ENCODE measurements around the gene HERPUD1. TPM values are rescaled to one million over a fixed set of nuclear protein-coding genes. Genes with fewer than 3 reads are reported as not detected.

HERPUD1 gene
- total RNA-seq, 1 experiment from 2014 or later, result 28.9 TPM

- Histone ChIP-seq H3K9me3 (ENCODE audit: control insufficient read depth, low read depth, low read length) (no peaks in the 10 kb centered on the region), H3K18ac (ENCODE audit: insufficient read length, low read depth, low read length) (no peak overlapping the region), H2AFZ (ENCODE audit: low read length) (no peak overlapping the region), H3K4me2 (ENCODE audit: insufficient read depth, insufficient read length, low read length) (no peak overlapping the region), H3K56ac (ENCODE audit: insufficient read length, low read depth, low read length) (no peak overlapping the region), H4K8ac (replicated peaks; ENCODE audit: insufficient read length, low read depth, low read length) (no peak overlapping the region), H3K79me2 (ENCODE audit: insufficient read depth, low read length) (no peaks in the 10 kb centered on the region), H3K4me1 (ENCODE audit: insufficient read depth, low read length) (no peaks in the 10 kb centered on the region), H3K23ac (ENCODE audit: insufficient read length, low read depth, low read length) (no peak overlapping the region), H2BK20ac (ENCODE audit: low read depth, low read length, poor library complexity, severe bottlenecking) (no peak overlapping the region), H2AK5ac (ENCODE audit: insufficient read length, low read length) (no peak overlapping the region), H2BK5ac (ENCODE audit: insufficient read length, low read length) (no peak overlapping the region), H4K20me1 (ENCODE audit: control insufficient read depth, insufficient read depth, insufficient read length) (no peaks in the 10 kb centered on the region), H3K23me2 (ENCODE audit: insufficient read length, low read depth, low read length, poor library complexity, severe bottlenecking) (no peaks in the 10 kb centered on the region), H3K27me3 (ENCODE audit: insufficient read depth, low read length) (no peaks in the 10 kb centered on the region), H3K27ac (ENCODE audit: insufficient read length, low read depth, low read length) (no peak overlapping the region), H2BK120ac (ENCODE audit: low read depth, low read length, poor library complexity, severe bottlenecking) (no peak overlapping the region), H4K91ac (ENCODE audit: insufficient read length, low read depth, low read length) (no peak overlapping the region), H3K9ac (ENCODE audit: extremely low read depth, insufficient read length, low read length) (no peak overlapping the region), H2BK12ac (ENCODE audit: insufficient read length, low read depth, low read length) (no peak overlapping the region), H3K4ac (ENCODE audit: low read depth, low read length) (no peak overlapping the region), H3K14ac (ENCODE audit: insufficient read depth, low read length) (no peak overlapping the region; the same call in 1 of the 2 replicates), H3K79me1 (ENCODE audit: insufficient read depth, low read depth, low read length, poor library complexity, severe bottlenecking) (no peaks in the 10 kb centered on the region), H4K5ac (ENCODE audit: insufficient read length, low read depth, low read length) (no peak overlapping the region), H3T11ph (ENCODE audit: low read length) (no peak overlapping the region), H2BK15ac (ENCODE audit: low read depth, low read length) (no peak overlapping the region)
- Mint-ChIP-seq H3K27me3 (ENCODE audit: low read depth) (peaks cover 6% of the 10 kb centered on the region), H3K27ac (no peak overlapping the region), H3K4me3 (no peak overlapping the region), H3K9me3 (peaks cover 0 to 2% of the 10 kb centered on the region in 2 experiments; a peak in 2 of 5 replicates), H3K36me3 (ENCODE audit: insufficient read depth in 1 of 3, low read depth in 3 of 3) (no peaks in the 10 kb centered on the region), H3K4me1 (no peaks in the 10 kb centered on the region)
- DNase-seq, result no peak
- WGBS (ENCODE audit: extremely low coverage, insufficient read length, low lambda C conversion rate), result no CpG with 5 or more reads among the region's 3 CpGs
- TF ChIP-seq, protein P1, sequence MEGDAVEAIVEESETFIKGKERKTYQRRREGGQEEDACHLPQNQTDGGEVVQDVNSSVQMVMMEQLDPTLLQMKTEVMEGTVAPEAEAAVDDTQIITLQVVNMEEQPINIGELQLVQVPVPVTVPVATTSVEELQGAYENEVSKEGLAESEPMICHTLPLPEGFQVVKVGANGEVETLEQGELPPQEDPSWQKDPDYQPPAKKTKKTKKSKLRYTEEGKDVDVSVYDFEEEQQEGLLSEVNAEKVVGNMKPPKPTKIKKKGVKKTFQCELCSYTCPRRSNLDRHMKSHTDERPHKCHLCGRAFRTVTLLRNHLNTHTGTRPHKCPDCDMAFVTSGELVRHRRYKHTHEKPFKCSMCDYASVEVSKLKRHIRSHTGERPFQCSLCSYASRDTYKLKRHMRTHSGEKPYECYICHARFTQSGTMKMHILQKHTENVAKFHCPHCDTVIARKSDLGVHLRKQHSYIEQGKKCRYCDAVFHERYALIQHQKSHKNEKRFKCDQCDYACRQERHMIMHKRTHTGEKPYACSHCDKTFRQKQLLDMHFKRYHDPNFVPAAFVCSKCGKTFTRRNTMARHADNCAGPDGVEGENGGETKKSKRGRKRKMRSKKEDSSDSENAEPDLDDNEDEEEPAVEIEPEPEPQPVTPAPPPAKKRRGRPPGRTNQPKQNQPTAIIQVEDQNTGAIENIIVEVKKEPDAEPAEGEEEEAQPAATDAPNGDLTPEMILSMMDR (conservative IDR thresholded peaks at IDR 0.05), result no peak
Observed at GRCh38 chr16:56971768-56972043, 39.8 kb downstream of the HERPUD1 start.

All from H9 (cell line).